Prostate gland (tissue), 2 donors: ENCODE measurements around the gene BNC2.

Source experiments
- POLR2A ChIP-seq: fragments of 450-650 bp; IDR thresholded peaks from one replicate; pipeline ENCODE4 v1.6.1; 2016; ENCODE audit warnings: antibody characterized with exemption, mild to moderate bottlenecking
- TF ChIP-seq, protein P1 (sequence below), 4 experiments: fragments of 200-600 bp in 2 of 4; fragments of 450-650 bp in 2 of 4; sonication (generic) in 2 of 4; IDR thresholded peaks; 1 replicate in 3 of 4; 2 replicates in 1 of 4; pipeline ENCODE4 v1.5.1; 2016 to 2019; ENCODE audit warnings: antibody characterized with exemption in 4 of 4, mild to moderate bottlenecking in 2 of 4, moderate library complexity in 2 of 4

DNA sequence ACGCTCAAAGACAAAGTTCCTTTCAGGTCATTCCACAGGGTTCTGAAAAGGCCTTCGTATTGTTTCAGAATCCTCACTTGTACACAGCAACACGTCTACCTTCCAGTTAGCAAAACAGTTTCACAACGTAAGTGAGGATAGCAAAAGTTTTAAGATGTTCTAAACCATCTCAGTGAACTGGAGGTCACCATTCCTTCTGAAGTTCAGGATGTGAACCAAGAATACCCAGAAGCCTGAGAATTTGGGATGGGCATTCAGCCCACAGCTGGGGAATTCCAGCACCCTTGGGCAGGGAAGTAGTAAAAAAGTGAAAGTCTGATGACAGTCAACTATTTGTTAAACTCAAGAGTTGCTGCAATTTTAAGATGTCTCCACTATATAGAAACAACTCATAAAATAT lies 224.5 kb downstream of the BNC2 start:
- TF ChIP-seq, protein P1, sequence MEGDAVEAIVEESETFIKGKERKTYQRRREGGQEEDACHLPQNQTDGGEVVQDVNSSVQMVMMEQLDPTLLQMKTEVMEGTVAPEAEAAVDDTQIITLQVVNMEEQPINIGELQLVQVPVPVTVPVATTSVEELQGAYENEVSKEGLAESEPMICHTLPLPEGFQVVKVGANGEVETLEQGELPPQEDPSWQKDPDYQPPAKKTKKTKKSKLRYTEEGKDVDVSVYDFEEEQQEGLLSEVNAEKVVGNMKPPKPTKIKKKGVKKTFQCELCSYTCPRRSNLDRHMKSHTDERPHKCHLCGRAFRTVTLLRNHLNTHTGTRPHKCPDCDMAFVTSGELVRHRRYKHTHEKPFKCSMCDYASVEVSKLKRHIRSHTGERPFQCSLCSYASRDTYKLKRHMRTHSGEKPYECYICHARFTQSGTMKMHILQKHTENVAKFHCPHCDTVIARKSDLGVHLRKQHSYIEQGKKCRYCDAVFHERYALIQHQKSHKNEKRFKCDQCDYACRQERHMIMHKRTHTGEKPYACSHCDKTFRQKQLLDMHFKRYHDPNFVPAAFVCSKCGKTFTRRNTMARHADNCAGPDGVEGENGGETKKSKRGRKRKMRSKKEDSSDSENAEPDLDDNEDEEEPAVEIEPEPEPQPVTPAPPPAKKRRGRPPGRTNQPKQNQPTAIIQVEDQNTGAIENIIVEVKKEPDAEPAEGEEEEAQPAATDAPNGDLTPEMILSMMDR (IDR thresholded peaks at IDR 0.05), result no peak
- TF ChIP-seq POLR2A, result no peak
